ENCODE results near the gene ALK. TPM values are rescaled to one million over a fixed set of nuclear protein-coding genes. Genes with fewer than 3 reads are reported as not detected.

ALK gene
- total and polyA plus RNA-seq, 10 of the 15 experiments (the other 5 are each of a cell fraction or from before 2014, with no cell fraction given): 0.11 TPM; not detected in 9

DNA sequence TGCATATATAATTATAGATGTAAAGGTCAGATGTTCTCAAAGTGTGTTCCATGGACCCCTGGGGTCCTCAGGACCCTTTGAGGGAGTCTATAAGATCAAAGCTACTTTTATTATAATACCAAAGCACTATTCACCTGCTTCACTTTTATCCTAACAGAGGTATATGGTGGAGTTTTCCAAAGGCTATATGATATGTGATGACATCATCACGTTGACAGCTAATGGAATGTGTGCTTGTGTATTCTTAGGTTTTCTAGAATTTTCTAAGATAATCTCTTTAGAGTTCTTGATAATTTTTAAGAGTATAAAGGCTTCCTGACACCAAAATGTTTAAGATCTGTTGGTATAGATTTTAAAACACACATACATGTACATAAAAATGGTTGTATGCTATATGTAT lies 10.4 kb upstream of the ALK start (continued):
- TF ChIP-seq, protein P1, sequence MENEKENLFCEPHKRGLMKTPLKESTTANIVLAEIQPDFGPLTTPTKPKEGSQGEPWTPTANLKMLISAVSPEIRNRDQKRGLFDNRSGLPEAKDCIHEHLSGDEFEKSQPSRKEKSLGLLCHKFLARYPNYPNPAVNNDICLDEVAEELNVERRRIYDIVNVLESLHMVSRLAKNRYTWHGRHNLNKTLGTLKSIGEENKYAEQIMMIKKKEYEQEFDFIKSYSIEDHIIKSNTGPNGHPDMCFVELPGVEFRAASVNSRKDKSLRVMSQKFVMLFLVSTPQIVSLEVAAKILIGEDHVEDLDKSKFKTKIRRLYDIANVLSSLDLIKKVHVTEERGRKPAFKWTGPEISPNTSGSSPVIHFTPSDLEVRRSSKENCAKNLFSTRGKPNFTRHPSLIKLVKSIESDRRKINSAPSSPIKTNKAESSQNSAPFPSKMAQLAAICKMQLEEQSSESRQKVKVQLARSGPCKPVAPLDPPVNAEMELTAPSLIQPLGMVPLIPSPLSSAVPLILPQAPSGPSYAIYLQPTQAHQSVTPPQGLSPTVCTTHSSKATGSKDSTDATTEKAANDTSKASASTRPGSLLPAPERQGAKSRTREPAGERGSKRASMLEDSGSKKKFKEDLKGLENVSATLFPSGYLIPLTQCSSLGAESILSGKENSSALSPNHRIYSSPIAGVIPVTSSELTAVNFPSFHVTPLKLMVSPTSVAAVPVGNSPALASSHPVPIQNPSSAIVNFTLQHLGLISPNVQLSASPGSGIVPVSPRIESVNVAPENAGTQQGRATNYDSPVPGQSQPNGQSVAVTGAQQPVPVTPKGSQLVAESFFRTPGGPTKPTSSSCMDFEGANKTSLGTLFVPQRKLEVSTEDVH (IDR thresholded peaks at IDR 0.05; ENCODE audit: low read depth, partially characterized antibody): no peak
- TF ChIP-seq ZBED1 (IDR thresholded peaks at IDR 0.05; ENCODE audit: borderline replicate concordance) (no peak), PAX5 (IDR thresholded peaks at IDR 0.05; ENCODE audit: borderline replicate concordance, low read depth, low read length) (no peak)

DNA sequence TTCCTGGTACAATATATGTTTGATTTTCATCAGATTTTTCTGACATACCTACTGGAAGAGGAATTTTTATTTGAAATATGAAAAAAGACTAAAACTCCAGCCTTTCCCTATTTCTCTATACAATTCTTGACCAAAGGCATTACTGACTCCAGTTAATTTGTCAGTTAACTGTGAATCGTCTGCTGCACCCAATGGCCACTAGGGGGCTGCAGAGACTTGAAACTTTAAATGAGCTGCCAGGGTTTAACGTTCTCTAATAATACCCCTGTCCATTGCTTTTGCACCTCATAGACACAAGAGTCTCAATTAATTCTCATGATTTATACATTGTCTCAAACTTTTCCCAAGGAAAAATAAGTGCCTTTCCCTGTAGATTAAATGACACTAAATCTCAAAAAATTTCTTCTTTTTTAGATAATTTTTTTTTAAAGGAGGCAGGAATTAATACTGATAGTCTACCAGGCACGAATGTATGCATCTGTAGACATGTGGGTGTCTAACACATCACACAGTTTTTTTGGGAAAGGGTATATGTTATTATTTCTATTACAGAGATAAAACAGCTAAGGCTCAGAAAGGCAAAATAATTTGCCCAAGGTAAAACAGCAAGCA lies 1.8 kb upstream of the ALK start:
- Histone ChIP-seq H3K4me3 (no peak overlapping the region), H3K9me3 (replicated peaks; ENCODE audit: control insufficient read depth, insufficient read depth, low read length) (no peaks in the 10 kb centered on the region), H3K9ac (ENCODE audit: control insufficient read depth, insufficient read depth, low read length) (no peak overlapping the region), H2AFZ (ENCODE audit: control insufficient read depth, low read depth, low read length) (no peak overlapping the region), H3K27me3 (replicated peaks in 1 of 2; ENCODE audit: control insufficient read depth in 2 of 2, insufficient read depth in 2 of 2, low read length in 1 of 2) (peaks cover 6 to 13% of the 10 kb centered on the region in 2 experiments), H3K4me2 (ENCODE audit: control insufficient read depth, insufficient read depth) (no peak overlapping the region), H3K79me2 (ENCODE audit: control insufficient read depth, insufficient read depth, low read length) (no peaks in the 10 kb centered on the region), H3K36me3 (ENCODE audit: control insufficient read depth in 2 of 2, insufficient read depth in 2 of 2, low read length in 1 of 2) (no peaks in the 10 kb centered on the region), H3K4me1 (ENCODE audit: control insufficient read depth, insufficient read depth, low read length) (no peaks in the 10 kb centered on the region), H3K27ac (ENCODE audit: control insufficient read depth, insufficient read depth) (no peak overlapping the region), H4K20me1 (ENCODE audit: control insufficient read depth, insufficient read depth) (no peaks in the 10 kb centered on the region)
- BruUV-seq (replicated peaks): no TSS peak
- in situ Hi-C loops (cut with MboI) (no loop called here), intact Hi-C loops (cut with micrococcal nuclease; ENCODE audit: unreplicated experiment) (loop anchor here (1.0 to 5.0 kb wide), 4 partner anchors 103 to 966 kb away; no protein-coding TSS in a partner anchor)
- ATAC-seq (peak; percentile 83), FAIRE-seq (no peak), DNase-seq (ENCODE audit: low read depth, low spot score) (no peak)
- SMC1A ChIA-PET (ENCODE audit: uncharacterized antibody, unreplicated experiment): interaction anchor here (0.8 to 3.3 kb wide), 8 partner anchors 8 to 191 kb away, joined by 3 to 24 read pairs (median 4); no protein-coding TSS in a partner anchor
- CTCF ChIA-PET: interaction anchor here (0.5 to 3.1 kb wide), 22 partner anchors 9 to 788 kb away, joined by 3 to 58 read pairs (median 4); no protein-coding TSS in a partner anchor
- WGBS (ENCODE audit: insufficient coverage, insufficient replicate concordance, low lambda C conversion rate, missing lambda C conversion rate): 0% methylated on average over 3 of the region's 3 CpGs
- RAD21 ChIA-PET (ENCODE audit: unreplicated experiment): interaction anchor here (1.5 to 4.7 kb wide), 4 partner anchors 15 to 192 kb away, joined by 4 to 26 read pairs (median 6); no protein-coding TSS in a partner anchor
- TF ChIP-seq, protein P2, sequence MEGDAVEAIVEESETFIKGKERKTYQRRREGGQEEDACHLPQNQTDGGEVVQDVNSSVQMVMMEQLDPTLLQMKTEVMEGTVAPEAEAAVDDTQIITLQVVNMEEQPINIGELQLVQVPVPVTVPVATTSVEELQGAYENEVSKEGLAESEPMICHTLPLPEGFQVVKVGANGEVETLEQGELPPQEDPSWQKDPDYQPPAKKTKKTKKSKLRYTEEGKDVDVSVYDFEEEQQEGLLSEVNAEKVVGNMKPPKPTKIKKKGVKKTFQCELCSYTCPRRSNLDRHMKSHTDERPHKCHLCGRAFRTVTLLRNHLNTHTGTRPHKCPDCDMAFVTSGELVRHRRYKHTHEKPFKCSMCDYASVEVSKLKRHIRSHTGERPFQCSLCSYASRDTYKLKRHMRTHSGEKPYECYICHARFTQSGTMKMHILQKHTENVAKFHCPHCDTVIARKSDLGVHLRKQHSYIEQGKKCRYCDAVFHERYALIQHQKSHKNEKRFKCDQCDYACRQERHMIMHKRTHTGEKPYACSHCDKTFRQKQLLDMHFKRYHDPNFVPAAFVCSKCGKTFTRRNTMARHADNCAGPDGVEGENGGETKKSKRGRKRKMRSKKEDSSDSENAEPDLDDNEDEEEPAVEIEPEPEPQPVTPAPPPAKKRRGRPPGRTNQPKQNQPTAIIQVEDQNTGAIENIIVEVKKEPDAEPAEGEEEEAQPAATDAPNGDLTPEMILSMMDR (IDR thresholded peaks at IDR 0.05 in 2 of 3, conservative IDR thresholded peaks at IDR 0.05 in 1 of 3; ENCODE audit: control insufficient read depth in 2 of 3, extremely low read depth in 1 of 3, insufficient read depth in 1 of 3, low read depth in 3 of 3, low read length in 3 of 3): peak; percentile 84 to 90 (median 86)
- TF ChIP-seq RAD21 (IDR thresholded peaks at IDR 0.05; ENCODE audit: insufficient read depth, low read depth, low read length) (peak; percentile 80), JUNB (IDR thresholded peaks at IDR 0.05) (no peak), NR2F1 (conservative IDR thresholded peaks at IDR 0.05) (no peak), NFIC (IDR thresholded peaks at IDR 0.05; ENCODE audit: low read depth, low read length) (no peak), SMC3 (IDR thresholded peaks at IDR 0.05; ENCODE audit: borderline replicate concordance, low read length) (peak; percentile 93)
- POLR2A ChIA-PET: no interaction called here

Data from GM12878 (cell line).